SKM-1 treated with dmso at 0.1 percent for 144 hours (cell line): Measurements from ENCODE around the gene TUBGCP3.
A peak's percentile ranks its signal among the peaks of the same experiment; 100 is the strongest.
"Not testable (repeated sequence)": the region's sequence is repeated elsewhere in the genome, so short reads cannot be mapped to it uniquely, and the experiment has no call there.

Experiments
- DNase-seq: peaks from one replicate; lab custom pipeline; 2025; ENCODE audit not compliant: unreplicated experiment; lab: John Stamatoyannopoulos, UW

TUBGCP3 gene

GRCh38 chr13:112587764-112588489, at the start of gene TUBGCP3:
Gene TUBGCP3, minus strand, starts transcription at chr13:112588153. Its CDS starts 173 bp downstream, at chr13:112587980.
- DNase-seq, result peak; percentile 66

- no peak for DNase-seq
Measured at GRCh38 chr13:112637017-112637801, 49.3 kb upstream of the TUBGCP3 start.

- DNase-seq, result no peak
Measured at GRCh38 chr13:112636401-112636975, 48.5 kb upstream of the TUBGCP3 start.

GRCh38 chr13:112635323-112635722, 47.4 kb upstream of the TUBGCP3 start:
- no peak for DNase-seq

- DNase-seq, result no peak
Measured at GRCh38 chr13:112634102-112634501, 46.1 kb upstream of the TUBGCP3 start.

- DNase-seq, result not testable (repeated sequence)
Measured at GRCh38 chr13:112630226-112630625, 42.3 kb upstream of the TUBGCP3 start.

- DNase-seq, result no peak
Measured at GRCh38 chr13:112629161-112629560, 41.2 kb upstream of the TUBGCP3 start.

GRCh38 chr13:112627613-112628012, 39.7 kb upstream of the TUBGCP3 start:
- not testable (repeated sequence) for DNase-seq

- no peak for DNase-seq
Measured at GRCh38 chr13:112627161-112627560, 39.2 kb upstream of the TUBGCP3 start.

- no peak for DNase-seq
Measured at GRCh38 chr13:112626761-112627160, 38.8 kb upstream of the TUBGCP3 start.

GRCh38 chr13:112626124-112626523, 38.2 kb upstream of the TUBGCP3 start:
- DNase-seq, result no peak

GRCh38 chr13:112625698-112626097, 37.7 kb upstream of the TUBGCP3 start:
- no peak for DNase-seq

- no peak for DNase-seq
Measured at GRCh38 chr13:112624602-112625430, 36.9 kb upstream of the TUBGCP3 start.

- no peak for DNase-seq
Measured at GRCh38 chr13:112624040-112624439, 36.1 kb upstream of the TUBGCP3 start.

GRCh38 chr13:112623051-112623711, 35.2 kb upstream of the TUBGCP3 start:
- DNase-seq, result no peak

- DNase-seq, result no peak
Measured at GRCh38 chr13:112622375-112622774, 34.4 kb upstream of the TUBGCP3 start.

- no peak for DNase-seq
Measured at GRCh38 chr13:112619730-112620631, 32.0 kb upstream of the TUBGCP3 start.

- DNase-seq, result no peak
Measured at GRCh38 chr13:112618501-112618900, 30.5 kb upstream of the TUBGCP3 start.

GRCh38 chr13:112617754-112618375, 29.9 kb upstream of the TUBGCP3 start:
- DNase-seq, result no peak
